H9 (cell line): Measurements from ENCODE around the gene LTF. TPM values are rescaled to one million over a fixed set of nuclear protein-coding genes. Genes with fewer than 3 reads are reported as not detected.

Experiments used
- DNase-seq: peaks from one replicate; pipeline ENCODE4 v3.0.0-alpha.2; 2017
- H2AFZ ChIP-seq: one replicate; pipeline ENCODE4 v1.6.1; 2013; ENCODE audit warnings: mild to moderate bottlenecking, low read length, control low read depth, moderate library complexity
- H2AK5ac ChIP-seq: 2 replicates; pipeline ENCODE4 v1.6.1; 2013; ENCODE audit warnings: low read length, control low read depth, mixed read lengths; ENCODE audit not compliant: insufficient read length
- H2BK120ac ChIP-seq: one replicate; pipeline ENCODE4 v1.6.1; 2013; ENCODE audit warnings: low read depth, mild to moderate bottlenecking, low read length, control low read depth, inconsistent platforms; ENCODE audit not compliant: poor library complexity, severe bottlenecking
- H2BK12ac ChIP-seq: 2 replicates; pipeline ENCODE4 v1.6.1; 2013; ENCODE audit warnings: low read length, control low read depth, mixed read lengths, low read depth; ENCODE audit not compliant: insufficient read length
- H2BK15ac ChIP-seq: 2 replicates; pipeline ENCODE4 v1.6.1; 2013; ENCODE audit warnings: low read depth, low read length, control low read depth
- H2BK20ac ChIP-seq: one replicate; pipeline ENCODE4 v1.6.1; 2013; ENCODE audit warnings: low read depth, mild to moderate bottlenecking, low read length, control low read depth, inconsistent platforms; ENCODE audit not compliant: poor library complexity, severe bottlenecking
- H2BK5ac ChIP-seq: 2 replicates; pipeline ENCODE4 v1.6.1; 2013; ENCODE audit warnings: low read length, control low read depth, mixed read lengths; ENCODE audit not compliant: insufficient read length
- H3K14ac ChIP-seq: 2 replicates; pipeline ENCODE4 v1.6.1; 2013; ENCODE audit warnings: low read length, control low read depth; ENCODE audit not compliant: insufficient read depth
- H3K18ac ChIP-seq: 2 replicates; pipeline ENCODE4 v1.6.1; 2013; ENCODE audit warnings: low read depth, mild to moderate bottlenecking, mixed read lengths, low read length, control low read depth; ENCODE audit not compliant: insufficient read length
- H3K23ac ChIP-seq: 2 replicates; pipeline ENCODE4 v1.6.1; 2013; ENCODE audit warnings: low read length, control low read depth, mixed read lengths, low read depth; ENCODE audit not compliant: insufficient read length
- H3K23me2 ChIP-seq: 2 replicates; pipeline ENCODE4 v1.6.1; 2013; ENCODE audit warnings: low read depth, mild to moderate bottlenecking, mixed read lengths, low read length, control low read depth; ENCODE audit not compliant: insufficient read length, poor library complexity, severe bottlenecking
- H3K27ac ChIP-seq: 2 replicates; pipeline ENCODE4 v1.5.1; 2013; ENCODE audit warnings: low read length, control low read depth, mixed read lengths, low read depth; ENCODE audit not compliant: insufficient read length
- H3K27me3 ChIP-seq: 2 replicates; pipeline ENCODE4 v1.6.1; 2013; ENCODE audit warnings: low read length, control low read depth, inconsistent platforms; ENCODE audit not compliant: insufficient read depth
- H3K4ac ChIP-seq: 2 replicates; pipeline ENCODE4 v1.6.1; 2013; ENCODE audit warnings: low read depth, mild to moderate bottlenecking, control low read depth, inconsistent platforms, low read length, moderate library complexity
- H3K4me1 ChIP-seq: 2 replicates; pipeline ENCODE4 v1.6.1; 2013; ENCODE audit warnings: low read length, control low read depth, inconsistent platforms; ENCODE audit not compliant: insufficient read depth
- H3K4me2 ChIP-seq: 2 replicates; pipeline ENCODE4 v1.6.1; 2013; ENCODE audit warnings: low read length, control low read depth, mixed read lengths; ENCODE audit not compliant: insufficient read length, insufficient read depth
- H3K56ac ChIP-seq: 2 replicates; pipeline ENCODE4 v1.6.1; 2013; ENCODE audit warnings: low read depth, mild to moderate bottlenecking, mixed read lengths, low read length, control low read depth; ENCODE audit not compliant: insufficient read length
- H3K79me1 ChIP-seq: 2 replicates; pipeline ENCODE4 v1.6.1; 2013; ENCODE audit warnings: low read depth, mild to moderate bottlenecking, moderate library complexity, low read length, control low read depth, inconsistent platforms; ENCODE audit not compliant: insufficient read depth, poor library complexity, severe bottlenecking
- H3K79me2 ChIP-seq: 2 replicates; pipeline ENCODE4 v1.6.1; 2013; ENCODE audit warnings: low read length, control low read depth, inconsistent platforms; ENCODE audit not compliant: insufficient read depth
- H3K9ac ChIP-seq: 2 replicates; pipeline ENCODE4 v1.6.1; 2013; ENCODE audit warnings: low read length, control low read depth, mixed read lengths; ENCODE audit not compliant: insufficient read length; ENCODE audit errors: extremely low read depth
- H3K9me3 ChIP-seq: one replicate; pipeline ENCODE4 v1.6.1; 2013; ENCODE audit warnings: low read depth, low read length, inconsistent platforms; ENCODE audit not compliant: control insufficient read depth
- H3T11ph ChIP-seq: one replicate; pipeline ENCODE4 v1.6.1; 2013; ENCODE audit warnings: mild to moderate bottlenecking, low read length, control low read depth, inconsistent platforms
- H4K20me1 ChIP-seq: one replicate; pipeline ENCODE4 v1.6.1; 2013; ENCODE audit not compliant: control insufficient read depth, insufficient read length, insufficient read depth
- H4K5ac ChIP-seq: 2 replicates; pipeline ENCODE4 v1.6.1; 2013; ENCODE audit warnings: low read depth, mild to moderate bottlenecking, mixed read lengths, low read length, control low read depth; ENCODE audit not compliant: insufficient read length
- H4K8ac ChIP-seq: replicated peaks from 2 replicates; pipeline ENCODE4 v1.6.1; 2013; ENCODE audit warnings: low read length, control low read depth, mixed read lengths, low read depth; ENCODE audit not compliant: insufficient read length
- H4K91ac ChIP-seq: 2 replicates; pipeline ENCODE4 v1.6.1; 2013; ENCODE audit warnings: low read depth, mild to moderate bottlenecking, moderate library complexity, mixed read lengths, low read length, control low read depth; ENCODE audit not compliant: insufficient read length
- H3K27ac Mint-ChIP-seq, 3 experiments: 2 replicates in 2 of 3; 3 replicates in 1 of 3; pipeline ENCODE4 v1.8.0; 2020 to 2021; ENCODE audit warnings: mixed read lengths in 3 of 3, mild to moderate bottlenecking in 1 of 3, moderate library complexity in 1 of 3
- H3K27me3 Mint-ChIP-seq: 2 replicates; pipeline ENCODE4 v1.8.0; 2021; ENCODE audit warnings: low read depth, mild to moderate bottlenecking, moderate library complexity, mixed read lengths
- H3K36me3 Mint-ChIP-seq, 3 experiments: 2 replicates in 2 of 3; 3 replicates in 1 of 3; pipeline ENCODE4 v1.8.0; 2020 to 2021; ENCODE audit warnings: low read depth in 3 of 3, mixed read lengths in 3 of 3; ENCODE audit not compliant: insufficient read depth in 1 of 3
- H3K4me1 Mint-ChIP-seq, 2 experiments: 2 replicates each; pipeline ENCODE4 v1.8.0; 2020; ENCODE audit warnings: mixed read lengths in 2 of 2
- H3K4me3 Mint-ChIP-seq, 2 experiments: 2 replicates in 1 of 2; 3 replicates in 1 of 2; pipeline ENCODE4 v1.8.0; 2020 to 2021; ENCODE audit warnings: mild to moderate bottlenecking in 2 of 2, mixed read lengths in 2 of 2, moderate library complexity in 1 of 2
- H3K9me3 Mint-ChIP-seq, 2 experiments: 2 replicates in 1 of 2; 3 replicates in 1 of 2; pipeline ENCODE4 v1.8.0; 2020; ENCODE audit warnings: mild to moderate bottlenecking in 2 of 2, mixed read lengths in 2 of 2, moderate library complexity in 1 of 2
- CTCF ChIP-seq: fragments of 200-600 bp; sonication (generic); conservative IDR thresholded peaks from 3 replicates; pipeline ENCODE4 v1.8.0; 2021; ENCODE audit warnings: antibody characterized with exemption, mild to moderate bottlenecking
- WGBS: extraction: QIAGEN DNeasy Blood & Tissue Kit; methylation state at CpG from one replicate; pipeline ENCODE4 v1.1.7; 2013; ENCODE audit warnings: missing lambda C conversion rate, low lambda C conversion rate, mixed read lengths; ENCODE audit not compliant: insufficient read length; ENCODE audit errors: extremely low coverage; 5-methylcytosine and 5-hydroxymethylcytosine counted together
- total RNA-seq: library from RNA; stranded (reverse); gene quantifications from 2 replicates; pipeline ENCODE4 v1.2.1, GENCODE V29; 2021

The LTF gene
- total RNA-seq, 1 experiment from 2014 or later = not detected

DNA sequence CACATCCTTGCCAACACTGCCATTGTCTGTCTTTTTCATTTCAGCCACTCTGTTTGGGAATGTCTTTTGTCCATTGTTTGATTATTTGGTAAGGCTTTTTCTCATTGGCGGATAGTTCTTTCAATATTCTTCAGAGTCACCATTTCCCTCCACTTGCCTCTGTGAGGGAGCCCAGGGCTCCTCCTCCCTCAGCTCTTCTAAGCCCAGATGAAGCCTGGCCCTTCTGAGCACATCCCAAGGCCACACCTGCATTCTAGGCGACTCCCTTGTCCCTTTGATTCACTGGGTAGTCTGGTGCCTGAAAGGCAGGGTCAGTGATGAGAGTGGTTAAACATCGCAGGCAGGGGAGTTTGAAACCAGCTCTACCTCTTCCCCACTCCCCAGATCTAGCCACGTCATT is 12.4 kb upstream of the LTF start:
- whole genome bisulfite sequencing = no CpG with 5 or more reads among the region's 4 CpGs
- H3K27ac Mint-ChIP-seq = no peak overlapping the region
- H2BK5ac ChIP-seq = no peak overlapping the region

More for the DNA sequence above, 12.4 kb upstream of the LTF start:
- no peak overlapping the region for H3K4me3 Mint-ChIP-seq
- Histone ChIP-seq H2BK120ac (no peak overlapping the region), H3K27ac (no peak overlapping the region), H3K4me1 (no peaks in the 10 kb centered on the region), H3K9me3 (no peaks in the 10 kb centered on the region), H3K14ac (no peak overlapping the region), H4K20me1 (no peaks in the 10 kb centered on the region), H3K4me2 (no peak overlapping the region), H3K23ac (no peak overlapping the region), H3K18ac (no peak overlapping the region), H3K4ac (no peak overlapping the region), H2AK5ac (no peak overlapping the region), H3K79me1 (no peaks in the 10 kb centered on the region), H4K5ac (no peak overlapping the region), H2BK15ac (no peak overlapping the region), H3K23me2 (no peaks in the 10 kb centered on the region), H2AFZ (no peak overlapping the region), H4K8ac (no peak overlapping the region), H4K91ac (no peak overlapping the region), H2BK20ac (no peak overlapping the region), H3K56ac (no peak overlapping the region), H2BK12ac (no peak overlapping the region), H3K9ac (no peak overlapping the region), H3K27me3 (no peaks in the 10 kb centered on the region; the same call in 1 of the 2 replicates), H3K79me2 (no peaks in the 10 kb centered on the region), H3T11ph (no peak overlapping the region)
- H3K27me3 Mint-ChIP-seq = peaks cover 17% of the 10 kb centered on the region
- H3K36me3 Mint-ChIP-seq = peaks cover 4 to 14% (median 6%) of the 10 kb centered on the region in 3 experiments; a peak in 6 of 7 replicates
- H3K4me1 Mint-ChIP-seq = no peaks in the 10 kb centered on the region
- H3K9me3 Mint-ChIP-seq = peaks cover 10 to 12% of the 10 kb centered on the region in 2 experiments
- TF ChIP-seq CTCF = no peak
- DNase-seq = peak; percentile 37
